ENCODE measurements around the gene RAMP1. TPM values are rescaled to one million over a fixed set of nuclear protein-coding genes. Genes with fewer than 3 reads are reported as not detected.

Gene RAMP1
- total RNA-seq, 1 donor from 2014 or later, result 9.1 TPM

DNA sequence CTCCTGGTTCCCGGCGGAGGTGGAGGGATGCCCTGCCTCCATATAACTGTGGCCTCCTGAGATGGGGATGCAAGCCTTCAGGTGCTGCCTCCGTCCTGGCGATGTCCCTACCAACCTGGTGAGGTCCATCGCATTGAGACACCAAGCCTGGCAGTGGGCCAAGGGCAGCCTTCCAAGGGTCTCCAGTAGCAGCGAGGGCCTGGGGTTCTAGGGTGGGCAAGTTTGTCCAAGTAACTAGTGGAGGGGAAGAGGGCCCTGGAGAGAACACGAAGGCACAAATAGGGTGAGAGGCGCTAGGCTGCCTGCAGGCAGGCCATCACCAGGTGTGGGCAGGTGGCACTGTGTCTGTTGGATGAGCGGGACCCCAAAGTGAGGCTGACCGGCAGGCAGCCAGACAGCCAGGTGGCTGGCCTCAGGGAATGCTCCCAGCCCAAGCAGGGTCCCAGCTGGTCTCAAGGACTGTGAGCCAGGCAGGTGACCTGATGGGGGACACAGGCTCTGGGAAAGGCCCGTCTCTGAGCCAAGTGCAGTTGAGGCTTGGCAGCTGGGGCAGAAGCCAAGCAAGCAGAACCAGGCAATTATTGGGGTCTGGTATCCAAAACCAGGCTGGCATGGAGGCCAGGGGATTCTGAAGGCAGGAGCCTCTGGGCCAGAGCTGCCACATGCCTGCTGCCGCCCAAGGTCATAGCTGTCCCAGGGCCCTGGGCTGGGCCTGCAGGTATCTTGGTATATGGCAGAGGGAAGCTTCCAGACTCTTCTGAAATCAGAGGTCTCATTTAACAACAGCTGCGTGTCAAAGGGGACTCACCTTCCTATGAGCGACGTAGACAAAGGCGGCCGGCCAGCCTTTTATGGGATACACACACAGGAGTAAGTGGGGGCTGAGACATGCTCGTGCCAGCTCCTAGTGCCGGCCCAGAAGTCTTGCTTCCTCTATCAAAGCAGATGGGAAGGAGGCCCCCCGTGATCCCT lies 23.4 kb downstream of the RAMP1 start:
- no peak overlapping the region for H3K27ac ChIP-seq (ENCODE audit: low read depth, low read length)
- DNase-seq (ENCODE audit: low read depth) (no peak), FAIRE-seq (no peak)

DNA sequence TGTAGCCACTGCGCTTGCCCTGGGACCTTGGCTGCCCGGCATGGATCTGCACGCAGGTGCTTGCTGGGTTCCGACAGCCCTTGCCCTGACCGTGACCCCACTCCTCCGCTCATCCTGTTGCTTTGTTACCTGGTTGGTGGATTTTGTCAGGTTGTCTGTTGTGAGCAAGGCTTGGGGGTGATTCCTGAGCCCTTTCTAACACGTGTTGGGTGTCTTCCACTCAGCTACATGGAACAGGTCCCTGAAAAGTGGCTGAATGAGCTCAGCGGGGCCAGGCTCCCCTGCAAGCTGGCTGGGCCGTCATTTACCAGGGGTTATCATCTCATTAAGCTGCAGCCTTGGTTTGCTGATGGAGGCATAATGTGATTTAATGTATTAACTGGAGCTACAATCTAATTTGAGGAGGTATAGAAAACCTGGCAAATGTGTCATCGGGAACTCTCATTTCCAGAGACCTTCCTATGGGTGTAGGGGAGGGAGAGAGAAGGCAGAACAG lies 24.6 kb downstream of the RAMP1 start:
- peaks cover 5% of the 10 kb centered on the region for H3K4me1 Mint-ChIP-seq (ENCODE audit: low read depth, unreplicated experiment)
- H3K27me3 ChIP-seq (ENCODE audit: insufficient read depth, low read length), result no peaks in the 10 kb centered on the region
- no peaks in the 10 kb centered on the region for H3K27me3 Mint-ChIP-seq (ENCODE audit: low read depth, unreplicated experiment)
- no peak overlapping the region for H3K27ac Mint-ChIP-seq (ENCODE audit: unreplicated experiment)
- H2AFZ ChIP-seq (ENCODE audit: low read depth, low read length), result no peak overlapping the region
- H3K9me3 ChIP-seq (ENCODE audit: insufficient read depth, low read depth, low read length), result no peaks in the 10 kb centered on the region
- no peaks in the 10 kb centered on the region for H4K20me1 ChIP-seq (ENCODE audit: insufficient read depth, low read length)
- H3K79me2 ChIP-seq (ENCODE audit: insufficient read depth, low read length), result no peaks in the 10 kb centered on the region
- H3K9me3 Mint-ChIP-seq (ENCODE audit: unreplicated experiment), result no peaks in the 10 kb centered on the region
- H3K4me3 ChIP-seq (ENCODE audit: insufficient read depth, low read depth, low read length), result no peak overlapping the region
- no peak overlapping the region for H3K4me2 ChIP-seq (ENCODE audit: low read length)
- peaks cover 7% of the 10 kb centered on the region for H3K36me3 Mint-ChIP-seq (ENCODE audit: low read depth, unreplicated experiment)
- TF ChIP-seq, protein P1, sequence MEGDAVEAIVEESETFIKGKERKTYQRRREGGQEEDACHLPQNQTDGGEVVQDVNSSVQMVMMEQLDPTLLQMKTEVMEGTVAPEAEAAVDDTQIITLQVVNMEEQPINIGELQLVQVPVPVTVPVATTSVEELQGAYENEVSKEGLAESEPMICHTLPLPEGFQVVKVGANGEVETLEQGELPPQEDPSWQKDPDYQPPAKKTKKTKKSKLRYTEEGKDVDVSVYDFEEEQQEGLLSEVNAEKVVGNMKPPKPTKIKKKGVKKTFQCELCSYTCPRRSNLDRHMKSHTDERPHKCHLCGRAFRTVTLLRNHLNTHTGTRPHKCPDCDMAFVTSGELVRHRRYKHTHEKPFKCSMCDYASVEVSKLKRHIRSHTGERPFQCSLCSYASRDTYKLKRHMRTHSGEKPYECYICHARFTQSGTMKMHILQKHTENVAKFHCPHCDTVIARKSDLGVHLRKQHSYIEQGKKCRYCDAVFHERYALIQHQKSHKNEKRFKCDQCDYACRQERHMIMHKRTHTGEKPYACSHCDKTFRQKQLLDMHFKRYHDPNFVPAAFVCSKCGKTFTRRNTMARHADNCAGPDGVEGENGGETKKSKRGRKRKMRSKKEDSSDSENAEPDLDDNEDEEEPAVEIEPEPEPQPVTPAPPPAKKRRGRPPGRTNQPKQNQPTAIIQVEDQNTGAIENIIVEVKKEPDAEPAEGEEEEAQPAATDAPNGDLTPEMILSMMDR (IDR thresholded peaks at IDR 0.05; ENCODE audit: insufficient read depth, low read depth, low read length), result no peak
- TF ChIP-seq EZH2 (IDR thresholded peaks at IDR 0.05; ENCODE audit: insufficient read depth, low read length), result no peak
- H3K27ac ChIP-seq (ENCODE audit: low read depth, low read length), result no peak overlapping the region
- DNase-seq (ENCODE audit: low read depth), result no peak
- H3K36me3 ChIP-seq (ENCODE audit: insufficient read depth, low read length), result no peaks in the 10 kb centered on the region
- no peak overlapping the region for H3K9ac ChIP-seq (ENCODE audit: low read length)
- H3K4me3 Mint-ChIP-seq (ENCODE audit: unreplicated experiment), result no peak overlapping the region
- FAIRE-seq, result no peak
- H3K4me1 ChIP-seq (ENCODE audit: insufficient read depth, low read length), result peaks cover 4% of the 10 kb centered on the region

More for the DNA sequence above, 23.4 kb downstream of the RAMP1 start:
- no peaks in the 10 kb centered on the region for H3K9me3 Mint-ChIP-seq (ENCODE audit: unreplicated experiment)
- Histone ChIP-seq H4K20me1 (ENCODE audit: insufficient read depth, low read length) (no peaks in the 10 kb centered on the region), H3K4me2 (ENCODE audit: low read length) (no peak overlapping the region), H3K4me3 (ENCODE audit: insufficient read depth, low read depth, low read length) (no peak overlapping the region), H3K27me3 (ENCODE audit: insufficient read depth, low read length) (no peaks in the 10 kb centered on the region), H2AFZ (ENCODE audit: low read depth, low read length) (no peak overlapping the region), H3K79me2 (ENCODE audit: insufficient read depth, low read length) (no peaks in the 10 kb centered on the region), H3K36me3 (ENCODE audit: insufficient read depth, low read length) (no peaks in the 10 kb centered on the region), H3K9me3 (ENCODE audit: insufficient read depth, low read depth, low read length) (no peaks in the 10 kb centered on the region), H3K9ac (ENCODE audit: low read length) (no peak overlapping the region), H3K4me1 (ENCODE audit: insufficient read depth, low read length) (peaks cover 4% of the 10 kb centered on the region)
- no peak overlapping the region for H3K27ac Mint-ChIP-seq (ENCODE audit: unreplicated experiment)
- H3K4me3 Mint-ChIP-seq (ENCODE audit: unreplicated experiment), result no peak overlapping the region
- H3K27me3 Mint-ChIP-seq (ENCODE audit: low read depth, unreplicated experiment), result no peaks in the 10 kb centered on the region
- peaks cover 9% of the 10 kb centered on the region for H3K36me3 Mint-ChIP-seq (ENCODE audit: low read depth, unreplicated experiment)
- TF ChIP-seq, protein P1 (IDR thresholded peaks at IDR 0.05; ENCODE audit: insufficient read depth, low read depth, low read length), result no peak
- no peak for TF ChIP-seq EZH2 (IDR thresholded peaks at IDR 0.05; ENCODE audit: insufficient read depth, low read length)
- no peaks in the 10 kb centered on the region for H3K4me1 Mint-ChIP-seq (ENCODE audit: low read depth, unreplicated experiment)
